GM21576 (cell line): ENCODE data around the gene LY6G5B.
A peak's percentile ranks its signal among the peaks of the same experiment; 100 is the strongest.

ENCODE experiments used
- ATAC-seq: cut with Tn5 transposase; IDR thresholded peaks from one replicate; pipeline ENCODE4 v1.9.1; 2021; ENCODE audit warnings: mild to moderate bottlenecking, moderate library complexity; ENCODE audit not compliant: unreplicated experiment

The LY6G5B gene, protein sequence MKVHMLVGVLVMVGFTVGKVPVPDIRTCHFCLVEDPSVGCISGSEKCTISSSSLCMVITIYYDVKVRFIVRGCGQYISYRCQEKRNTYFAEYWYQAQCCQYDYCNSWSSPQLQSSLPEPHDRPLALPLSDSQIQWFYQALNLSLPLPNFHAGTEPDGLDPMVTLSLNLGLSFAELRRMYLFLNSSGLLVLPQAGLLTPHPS

GRCh38 chr6:31669676-31670075, at the start of gene LY6G5B:
LY6G5B (plus strand) TSS chr6:31669976; CDS start chr6:31670951, 975 bp downstream.
- ATAC-seq, result no peak

- peak; percentile 26 for ATAC-seq
Observed at GRCh38 chr6:31620586-31621319, 49.0 kb upstream of the LY6G5B start, which contains the start of gene PRRC2A. PRRC2A (plus strand) TSS chr6:31620715; CDS start chr6:31622790, 2,075 bp downstream.

DNA sequence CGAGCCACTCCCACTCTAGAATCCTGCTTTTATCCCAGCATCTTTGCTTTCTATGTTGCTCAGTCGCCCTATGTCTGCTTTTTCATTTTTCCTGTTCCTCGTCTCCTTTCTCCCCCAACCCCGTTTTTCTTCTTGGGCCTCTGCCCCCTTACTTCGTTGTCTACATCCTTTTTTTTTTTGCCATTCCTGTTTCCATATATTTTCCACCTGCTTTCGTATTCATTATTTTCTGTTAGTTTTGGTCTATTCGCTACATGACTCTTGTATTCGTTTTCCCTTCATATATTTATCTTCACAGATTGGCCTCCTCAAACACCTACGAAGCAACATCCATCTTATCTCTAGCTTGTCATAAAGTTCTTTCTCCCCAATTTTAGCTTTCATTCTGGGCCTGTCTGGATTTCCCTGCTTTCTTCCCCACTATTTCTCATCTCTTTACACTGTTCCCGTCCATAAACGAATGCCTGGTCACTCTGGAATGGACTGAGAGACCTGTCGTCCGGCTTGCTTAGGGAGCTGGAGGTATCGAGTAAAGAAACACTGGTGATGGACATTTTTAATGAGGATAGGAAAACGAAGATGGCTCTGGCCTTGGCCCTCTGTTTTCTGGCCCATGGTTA, 48.3 kb upstream of the LY6G5B start:
- no peak for ATAC-seq

GRCh38 chr6:31621991-31622390, 47.8 kb upstream of the LY6G5B start:
- no peak for ATAC-seq

- no peak for ATAC-seq
Observed at GRCh38 chr6:31622684-31623091, 47.1 kb upstream of the LY6G5B start.

DNA sequence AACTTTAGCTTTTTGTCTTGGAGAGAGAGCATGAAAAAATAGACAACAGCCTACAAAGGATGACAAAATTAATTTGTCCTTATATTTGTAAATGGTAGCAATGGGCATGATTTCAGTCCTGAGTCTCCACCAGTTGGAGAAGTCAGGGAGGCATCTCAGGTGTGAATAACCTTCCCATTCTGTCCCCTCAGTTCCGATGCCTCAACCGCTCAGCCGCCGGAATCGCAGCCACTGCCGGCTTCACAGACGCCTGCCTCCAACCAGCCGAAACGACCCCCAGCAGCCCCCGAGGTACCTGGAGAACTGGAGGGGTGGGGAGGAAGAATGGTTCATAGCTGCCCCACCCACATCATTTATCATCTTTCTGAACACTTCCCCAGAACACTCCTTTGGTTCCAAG, 45.7 kb upstream of the LY6G5B start:
- no peak for ATAC-seq

GRCh38 chr6:31626952-31627351, 42.8 kb upstream of the LY6G5B start:
- ATAC-seq, result no peak

- ATAC-seq, result no peak
Observed at GRCh38 chr6:31627690-31628287, 42.0 kb upstream of the LY6G5B start.

DNA sequence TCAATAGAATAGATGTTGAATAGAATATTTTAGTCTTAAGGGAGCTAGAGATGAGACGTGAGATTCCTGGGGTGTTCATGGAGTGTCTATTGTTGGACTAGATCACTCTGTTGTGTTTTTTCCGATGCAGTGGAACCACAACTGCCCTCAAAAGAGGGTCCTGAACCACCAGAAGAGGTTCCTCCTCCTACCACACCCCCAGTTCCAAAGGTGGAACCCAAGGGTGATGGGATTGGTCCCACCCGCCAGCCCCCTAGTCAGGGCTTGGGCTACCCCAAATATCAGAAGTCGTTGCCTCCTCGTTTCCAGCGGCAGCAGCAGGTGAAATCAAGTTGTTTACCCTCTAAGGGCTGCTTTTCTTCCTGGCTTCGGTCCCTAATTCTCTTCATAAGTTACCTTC, 40.8 kb upstream of the LY6G5B start:
- no peak for ATAC-seq

DNA sequence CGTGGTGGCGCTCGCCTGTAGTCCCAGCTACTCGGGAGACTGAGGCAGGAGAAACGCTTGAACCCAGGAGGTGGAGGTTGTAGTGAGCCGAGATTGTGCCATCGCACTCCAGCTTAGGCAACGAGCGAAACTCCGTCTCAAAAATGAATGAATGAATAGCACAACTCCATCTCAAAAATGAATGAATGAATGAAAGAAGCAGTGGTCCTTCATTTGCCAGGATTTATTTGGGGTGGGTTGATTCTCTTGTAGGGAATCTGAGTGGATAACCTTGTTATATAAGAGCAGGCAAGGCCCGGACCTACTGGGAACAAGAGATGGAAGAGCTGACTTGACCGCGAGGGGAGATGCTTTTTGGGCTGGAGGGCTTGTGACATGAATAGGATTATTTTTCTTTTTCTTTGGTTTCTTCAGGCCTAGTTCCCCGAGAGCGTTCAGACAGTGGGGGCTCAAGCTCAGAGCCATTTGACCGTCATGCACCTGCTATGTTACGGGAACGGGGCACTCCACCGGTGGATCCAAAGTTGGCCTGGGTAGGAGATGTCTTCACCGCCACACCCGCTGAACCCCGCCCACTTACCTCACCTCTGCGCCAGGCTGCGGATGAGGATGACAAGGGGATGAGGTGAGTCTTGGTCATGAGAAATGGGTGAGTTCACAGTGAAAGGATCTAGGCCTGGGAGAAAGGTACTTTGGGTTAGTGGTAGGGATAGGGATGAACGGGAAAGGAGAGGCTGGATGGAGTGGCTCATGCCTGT, 39.4 kb upstream of the LY6G5B start:
- no peak for ATAC-seq

- ATAC-seq, result no peak
Observed at GRCh38 chr6:31631209-31631608, 38.6 kb upstream of the LY6G5B start.

- no peak for ATAC-seq
Observed at GRCh38 chr6:31631681-31632278, 38.0 kb upstream of the LY6G5B start.

DNA sequence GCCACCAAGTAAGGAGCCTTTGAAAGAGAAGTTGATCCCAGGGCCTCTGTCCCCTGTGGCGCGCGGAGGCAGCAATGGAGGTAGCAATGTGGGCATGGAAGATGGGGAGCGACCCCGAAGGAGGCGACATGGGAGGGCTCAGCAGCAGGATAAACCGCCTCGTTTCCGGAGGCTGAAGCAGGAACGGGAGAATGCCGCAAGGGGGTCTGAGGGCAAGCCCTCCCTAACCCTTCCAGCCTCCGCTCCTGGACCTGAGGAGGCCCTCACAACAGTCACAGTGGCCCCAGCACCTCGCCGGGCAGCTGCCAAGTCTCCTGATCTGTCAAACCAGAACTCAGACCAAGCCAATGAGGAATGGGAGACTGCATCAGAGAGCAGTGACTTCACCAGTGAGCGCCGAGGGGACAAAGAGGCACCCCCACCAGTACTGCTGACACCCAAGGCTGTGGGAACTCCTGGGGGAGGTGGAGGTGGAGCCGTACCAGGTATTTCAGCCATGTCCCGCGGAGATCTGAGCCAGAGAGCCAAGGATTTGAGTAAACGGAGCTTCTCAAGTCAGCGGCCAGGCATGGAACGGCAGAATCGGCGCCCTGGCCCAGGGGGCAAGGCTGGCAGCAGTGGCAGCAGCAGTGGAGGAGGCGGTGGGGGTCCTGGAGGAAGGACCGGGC, 37.4 kb upstream of the LY6G5B start:
- no peak for ATAC-seq

DNA sequence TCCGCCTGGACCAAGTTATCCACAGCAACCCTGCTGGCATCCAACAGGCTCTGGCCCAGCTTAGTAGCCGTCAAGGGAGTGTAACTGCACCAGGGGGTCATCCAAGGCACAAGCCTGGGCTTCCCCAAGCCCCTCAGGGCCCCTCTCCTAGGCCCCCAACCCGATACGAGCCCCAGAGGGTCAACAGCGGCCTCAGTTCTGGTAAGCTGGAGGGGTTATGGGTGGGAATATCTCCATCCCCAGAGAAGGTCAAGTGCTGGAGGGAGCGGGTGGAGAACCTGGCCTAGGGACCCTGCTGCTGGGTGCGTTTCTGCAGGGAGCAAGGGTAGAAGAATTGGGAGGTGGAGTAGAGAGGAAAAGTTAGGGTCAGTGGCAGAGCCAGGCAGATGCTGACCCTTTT, 36.3 kb upstream of the LY6G5B start:
- ATAC-seq, result no peak

DNA sequence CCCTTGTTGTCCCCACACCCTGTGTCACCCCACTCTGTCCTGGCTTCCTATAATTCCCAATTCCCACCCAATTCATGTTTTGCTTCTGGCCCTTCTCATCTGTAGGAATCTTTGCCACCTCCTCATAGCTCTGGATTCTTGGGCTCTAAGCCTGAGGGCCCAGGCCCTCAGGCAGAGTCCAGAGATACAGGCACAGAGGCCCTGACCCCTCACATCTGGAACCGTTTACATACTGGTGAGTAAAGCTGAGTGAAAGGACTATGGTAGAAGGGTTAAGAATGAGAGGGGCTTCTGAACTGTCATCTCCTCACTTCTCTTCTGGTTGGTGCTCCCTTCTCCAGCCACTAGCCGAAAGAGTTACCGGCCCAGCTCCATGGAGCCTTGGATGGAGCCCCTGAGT, 35.6 kb upstream of the LY6G5B start:
- no peak for ATAC-seq

DNA sequence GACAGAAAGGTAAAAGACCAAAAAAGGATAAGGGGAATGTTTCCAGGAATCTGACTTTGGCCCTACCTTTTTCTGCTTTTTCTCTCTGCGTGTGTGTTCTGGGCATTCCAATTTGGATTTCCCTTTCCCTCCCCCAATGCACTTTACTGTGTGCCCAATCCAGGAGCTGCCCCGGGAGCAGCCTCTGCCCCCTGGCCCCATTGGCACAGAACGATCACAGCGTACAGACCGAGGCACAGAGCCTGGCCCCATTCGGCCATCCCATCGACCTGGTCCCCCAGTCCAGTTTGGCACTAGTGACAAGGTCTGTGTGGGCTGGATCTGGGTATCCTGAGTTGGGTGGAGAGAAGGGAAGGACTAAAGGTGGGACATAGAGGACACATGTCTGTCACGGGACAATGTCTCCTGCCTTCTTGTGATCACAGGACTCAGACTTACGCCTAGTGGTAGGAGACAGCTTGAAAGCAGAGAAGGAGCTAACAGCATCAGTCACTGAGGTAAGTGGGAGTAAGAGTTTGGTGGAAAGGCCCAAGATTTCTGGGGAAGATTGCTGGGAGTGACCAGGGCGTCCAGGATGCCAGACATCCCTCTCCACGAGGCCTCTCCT, 34.7 kb upstream of the LY6G5B start:
- ATAC-seq, result no peak

DNA sequence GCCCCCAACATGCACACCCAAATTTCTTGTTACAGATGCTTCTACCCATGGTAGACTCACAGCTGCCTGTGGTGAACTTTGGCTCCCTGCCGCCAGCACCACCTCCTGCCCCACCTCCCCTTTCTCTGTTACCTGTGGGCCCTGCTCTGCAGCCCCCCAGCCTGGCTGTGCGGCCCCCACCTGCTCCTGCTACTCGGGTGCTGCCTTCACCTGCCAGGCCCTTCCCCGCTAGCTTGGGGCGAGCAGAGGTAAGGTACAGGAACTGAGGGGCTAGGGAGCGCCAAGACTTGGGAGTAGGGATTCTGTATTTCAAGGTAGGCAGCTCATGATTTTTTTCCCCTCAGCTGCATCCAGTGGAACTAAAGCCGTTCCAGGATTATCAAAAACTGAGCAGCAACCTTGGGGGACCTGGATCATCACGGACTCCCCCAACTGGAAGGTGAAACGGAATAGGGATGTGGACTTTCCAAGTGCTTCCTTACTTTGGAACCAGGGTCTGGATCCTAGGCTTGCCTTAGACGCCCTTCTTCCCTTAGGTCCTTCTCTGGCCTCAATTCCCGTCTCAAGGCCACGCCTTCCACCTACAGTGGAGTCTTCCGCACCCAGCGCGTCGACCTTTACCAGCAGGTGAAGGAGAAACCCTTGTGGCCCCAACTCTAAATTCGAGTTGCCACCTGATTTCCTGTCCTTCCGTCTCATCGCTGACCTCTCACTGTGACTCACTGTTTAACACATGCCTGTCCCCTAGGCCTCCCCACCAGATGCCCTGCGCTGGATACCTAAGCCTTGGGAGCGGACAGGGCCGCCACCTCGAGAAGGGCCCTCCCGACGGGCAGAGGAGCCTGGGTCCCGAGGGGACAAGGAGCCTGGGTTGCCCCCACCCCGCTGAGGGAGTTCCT, 32.8 kb upstream of the LY6G5B start:
- ATAC-seq, result no peak

DNA sequence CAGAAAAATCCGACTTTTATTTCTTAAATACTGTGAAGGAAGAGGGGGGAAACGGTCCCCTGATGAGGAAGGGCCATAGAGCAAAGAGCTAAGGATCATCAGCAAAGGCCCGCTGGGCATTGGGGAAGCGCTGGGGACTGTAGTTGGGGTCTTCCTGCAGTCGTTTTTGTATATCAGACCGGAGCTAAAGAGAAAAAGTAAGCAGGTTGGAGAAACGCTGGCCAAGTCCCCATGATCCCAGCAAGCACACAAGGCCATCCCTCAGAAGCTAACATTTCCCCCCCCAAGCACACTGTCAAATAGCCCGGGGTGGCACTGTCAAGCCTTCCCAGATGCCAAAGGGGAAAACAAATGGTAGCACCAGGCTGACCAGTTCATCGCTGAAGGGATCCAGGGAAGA, 30.7 kb upstream of the LY6G5B start:
- ATAC-seq, result no peak

- ATAC-seq, result no peak
Observed at GRCh38 chr6:31639449-31639861, 30.3 kb upstream of the LY6G5B start.
